ENCODE data around the gene KCNJ5.

Gene KCNJ5

GRCh38 chr11:128936606-128937251, 45.6 kb downstream of the KCNJ5 start:
- no peak for DNase-seq

DNA sequence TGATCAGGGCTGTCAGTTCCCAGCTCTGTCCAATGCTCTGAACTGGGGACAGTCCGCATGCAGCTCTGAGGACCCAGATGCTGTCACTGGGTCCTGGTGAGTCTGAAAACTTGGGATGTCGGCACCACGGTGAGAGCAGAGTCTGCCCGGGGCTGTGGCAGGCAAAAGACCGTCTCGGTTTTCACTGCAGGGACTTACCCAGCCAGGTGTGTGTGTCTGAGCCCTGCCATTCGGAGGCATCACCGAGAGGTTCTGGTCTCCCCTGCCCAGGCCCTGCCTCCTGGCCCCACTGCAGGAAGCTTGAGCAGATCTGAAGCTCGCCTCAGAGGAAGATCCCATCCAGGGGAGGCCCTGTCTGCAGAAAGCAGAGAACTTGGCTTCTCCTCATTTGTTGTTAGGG, 46.3 kb downstream of the KCNJ5 start:
- no peak for DNase-seq

- DNase-seq = no peak
Observed at GRCh38 chr11:128938156-128938885, 47.2 kb downstream of the KCNJ5 start.

DNA sequence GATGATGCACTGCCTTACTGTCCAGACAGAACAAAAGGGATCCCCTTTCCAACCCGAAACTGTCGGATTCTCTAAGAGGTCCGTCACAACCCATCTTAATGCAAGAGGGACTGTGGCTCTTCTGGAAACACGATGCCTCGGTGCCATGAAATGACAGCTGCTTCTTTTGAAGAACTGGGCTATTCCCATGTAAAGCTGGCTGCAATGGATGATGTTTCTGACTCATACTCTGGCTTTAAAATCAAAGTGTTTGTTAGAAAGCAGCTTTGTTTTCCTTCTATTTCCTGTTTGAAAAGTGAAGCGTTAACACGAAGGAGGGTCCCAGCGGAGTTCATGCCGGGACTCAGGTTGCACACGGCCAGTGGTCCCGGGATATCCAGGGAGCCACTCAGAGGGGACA, 48.4 kb downstream of the KCNJ5 start:
- DNase-seq = no peak

GRCh38 chr11:128940156-128940555, 49.0 kb downstream of the KCNJ5 start:
- no peak for DNase-seq

- no peak for DNase-seq
Observed at GRCh38 chr11:128940603-128941002, 49.4 kb downstream of the KCNJ5 start.

DNA sequence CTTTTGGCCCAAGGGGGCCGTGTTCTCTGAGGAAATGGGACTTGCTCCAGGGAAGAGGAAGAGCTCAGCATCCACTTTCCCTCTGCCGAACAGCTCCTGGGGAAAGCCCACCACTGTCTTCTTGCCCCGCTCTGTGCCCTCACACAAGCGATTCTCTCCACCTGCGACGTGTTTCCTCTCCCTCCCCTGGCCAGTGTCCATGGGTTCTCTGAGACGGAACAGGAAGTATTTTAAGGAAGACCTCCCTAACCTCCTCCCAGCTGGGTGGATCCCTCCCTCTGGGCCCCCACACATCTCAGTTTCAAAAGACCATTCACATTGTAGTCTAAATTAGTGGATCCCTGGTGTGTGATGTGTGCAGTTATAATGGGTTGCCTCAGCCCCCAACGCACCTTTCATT, 50.0 kb downstream of the KCNJ5 start:
- DNase-seq = no peak

- no peak for DNase-seq
Observed at GRCh38 chr11:128941573-128942271, 50.6 kb downstream of the KCNJ5 start.

DNA sequence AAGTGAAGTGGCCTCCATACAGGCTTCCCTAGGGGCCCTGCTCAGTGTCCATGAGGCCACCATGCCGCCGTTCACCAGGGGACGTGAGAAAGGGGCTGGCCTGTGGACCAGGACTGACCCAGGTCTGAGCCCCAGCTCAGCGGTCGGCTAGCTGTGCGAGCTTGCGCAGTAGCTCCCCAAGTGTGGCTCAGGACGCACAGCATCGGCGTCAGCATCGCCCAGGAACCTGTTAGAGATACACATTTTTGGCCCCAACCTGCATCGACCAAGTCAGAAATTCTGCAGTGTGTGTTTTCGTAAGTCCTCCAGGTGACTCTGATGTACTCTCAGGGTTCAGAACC, 51.1 kb downstream of the KCNJ5 start:
- no peak for DNase-seq

GRCh38 chr11:128942817-128943427, 51.8 kb downstream of the KCNJ5 start, which contains the start of gene TP53AIP1:
Gene TP53AIP1 (minus strand): TSS chr11:128942871. CDS start chr11:128937818, 5,053 bp downstream.
- DNase-seq = no peak

DNA sequence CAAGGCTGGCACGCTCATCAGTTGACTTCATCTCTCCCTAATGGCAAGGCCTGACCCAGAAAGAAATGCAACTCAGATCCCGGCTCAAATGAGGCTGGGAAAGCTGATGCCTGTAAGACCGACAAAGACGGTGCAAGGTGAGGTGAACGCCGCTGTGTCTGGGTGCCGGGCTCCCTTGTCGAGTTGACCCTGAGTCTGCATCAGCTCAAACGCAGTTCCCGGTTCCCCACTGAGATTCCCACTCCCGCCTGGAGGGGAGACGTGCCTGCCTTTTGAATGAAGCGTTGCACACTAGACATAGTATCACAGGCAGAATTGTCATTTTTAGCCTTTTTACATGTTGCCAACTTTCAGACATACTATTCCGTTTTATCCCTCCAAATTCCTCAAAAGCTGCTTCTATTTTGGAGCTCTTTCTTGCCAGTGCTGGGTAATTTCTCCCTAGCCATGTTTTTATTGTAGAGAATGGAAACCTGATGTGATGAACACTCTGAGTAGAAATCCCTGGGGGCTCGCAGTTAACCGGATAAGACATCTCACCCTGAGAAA, 52.3 kb downstream of the KCNJ5 start:
- DNase-seq = no peak

DNA sequence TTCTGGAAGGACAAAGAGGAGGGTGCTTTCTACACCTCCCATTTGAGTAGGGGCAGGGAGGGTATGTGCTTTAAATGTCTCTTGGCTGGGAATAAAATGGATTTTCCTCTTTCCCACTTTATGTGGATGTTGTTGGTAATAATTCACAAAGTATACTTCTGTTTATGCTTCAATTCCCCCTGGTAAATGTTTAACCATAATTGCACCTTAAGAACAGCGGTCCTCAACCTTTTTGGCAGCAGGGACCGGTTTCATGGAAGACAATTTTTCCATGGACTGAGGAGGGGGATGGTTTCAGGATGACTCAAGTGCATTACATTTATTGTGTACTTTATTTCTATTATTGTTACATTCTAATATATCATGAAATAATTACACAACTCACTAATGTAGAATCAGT, 55.5 kb downstream of the KCNJ5 start:
- no peak for DNase-seq

- DNase-seq = no peak
Observed at GRCh38 chr11:128947773-128948172, 56.6 kb downstream of the KCNJ5 start.

GRCh38 chr11:128948583-128948982, 57.4 kb downstream of the KCNJ5 start:
- DNase-seq = no peak

GRCh38 chr11:128949791-128950454, 58.8 kb downstream of the KCNJ5 start:
- no peak for DNase-seq

GRCh38 chr11:128953151-128953550, 62.0 kb downstream of the KCNJ5 start:
- no peak for DNase-seq

DNA sequence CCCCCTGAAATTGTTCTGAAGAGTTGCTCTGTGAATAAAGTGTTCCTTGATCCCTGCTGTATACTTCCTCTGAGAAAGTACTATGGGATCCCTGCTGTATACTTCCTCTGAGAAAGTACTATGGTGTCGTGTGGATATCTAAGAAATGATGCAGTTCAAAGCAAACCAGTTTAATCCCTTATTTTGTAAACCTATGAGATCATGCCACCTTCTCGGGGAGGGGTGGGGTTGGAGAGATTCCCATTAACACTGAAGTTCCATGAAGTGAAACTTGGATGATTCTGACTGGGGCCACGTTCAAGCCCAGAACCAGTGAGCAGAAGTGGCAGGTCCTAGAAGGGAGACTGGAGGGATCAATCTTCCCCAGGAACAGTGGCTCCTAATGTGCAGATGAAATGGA, 64.5 kb downstream of the KCNJ5 start:
- DNase-seq = no peak

DNA sequence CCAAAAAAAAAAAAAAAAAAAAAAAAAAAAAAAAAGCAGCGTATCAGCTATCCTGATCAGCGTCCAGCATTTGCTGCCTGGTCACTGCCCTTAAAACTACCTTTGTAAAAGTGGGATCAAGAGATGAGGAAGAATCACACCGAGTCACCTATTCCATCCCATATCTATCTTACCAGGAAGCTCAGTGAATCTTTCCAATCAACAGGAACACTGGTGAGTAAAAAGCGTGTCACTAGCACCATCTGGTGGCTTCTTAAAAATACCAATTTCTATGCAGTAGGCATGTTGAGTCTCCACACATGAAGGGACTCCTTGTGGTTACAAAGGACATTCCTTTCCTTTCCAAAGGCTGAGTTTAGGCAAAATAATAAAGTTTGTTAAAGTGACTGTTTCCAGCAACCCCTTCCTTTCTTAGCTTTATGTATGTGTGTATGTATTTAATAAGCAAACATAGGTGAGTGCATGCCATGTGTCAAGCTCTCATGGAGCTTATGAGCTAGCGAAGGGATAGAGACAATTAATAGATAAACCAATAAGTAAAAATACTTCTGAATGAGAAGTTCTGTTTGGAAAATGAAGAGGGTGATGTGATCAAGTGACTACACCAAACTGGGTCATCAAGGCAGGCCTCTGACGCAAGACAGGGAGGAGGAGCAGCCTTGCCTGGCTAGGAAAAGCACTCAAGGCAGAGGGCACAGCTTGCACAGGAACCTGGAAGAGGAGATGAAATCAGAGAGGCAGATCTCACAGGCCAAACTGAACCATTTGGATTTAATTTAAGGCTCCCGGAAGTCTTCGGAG, 65.4 kb downstream of the KCNJ5 start:
- DNase-seq = no peak

DNA sequence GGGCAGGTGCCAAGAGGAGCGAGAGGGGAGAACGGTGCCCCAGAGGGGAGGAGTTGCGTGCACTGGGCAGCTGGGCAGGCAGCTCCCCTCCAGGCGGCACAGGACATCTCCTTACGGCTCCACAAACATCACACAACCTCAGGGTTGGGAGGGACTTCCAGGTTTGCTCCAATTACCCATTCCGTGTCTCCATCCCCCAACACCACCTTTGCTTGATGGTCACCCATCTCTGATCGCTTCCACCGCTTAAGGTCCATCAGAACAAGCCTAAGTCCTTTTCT, 66.0 kb downstream of the KCNJ5 start:
- no peak for DNase-seq

DNA sequence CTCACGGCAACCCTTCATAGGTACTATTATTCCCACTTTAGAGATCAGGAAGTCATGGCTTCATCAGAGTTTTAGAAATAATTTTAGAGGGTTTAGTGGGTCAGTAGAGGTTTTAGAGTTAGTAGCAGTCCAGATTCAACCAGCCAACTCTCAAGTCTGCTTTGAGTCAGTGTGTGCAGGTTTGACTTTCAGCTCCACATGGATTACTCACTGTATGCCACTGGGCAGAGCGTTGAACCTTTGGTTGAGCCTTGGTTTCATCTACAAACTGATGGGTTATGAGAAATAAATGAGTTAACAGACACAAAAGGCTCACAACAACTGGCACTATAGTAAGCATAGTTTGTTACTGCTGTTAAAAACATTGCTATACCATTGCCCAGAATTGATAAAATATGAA, 70.5 kb downstream of the KCNJ5 start:
- DNase-seq = no peak

DNA sequence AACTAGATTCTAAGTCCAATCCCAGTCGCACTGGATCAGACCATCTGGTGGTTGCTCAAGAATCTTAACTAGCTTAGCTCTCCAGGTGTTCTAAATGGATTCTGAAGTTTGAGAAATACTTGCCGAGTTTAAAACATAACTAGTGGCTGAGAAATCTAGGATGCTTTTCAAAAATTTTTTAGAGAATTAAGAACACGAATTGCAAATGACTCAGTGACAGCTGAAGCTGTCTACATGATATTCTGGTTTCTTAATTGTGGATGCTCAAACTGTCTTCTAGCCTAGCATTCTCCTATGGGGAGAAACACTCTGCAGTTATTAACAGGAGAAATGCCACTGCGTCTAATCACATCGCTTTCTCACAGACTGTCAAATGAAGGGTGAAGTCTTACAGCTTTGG, 71.7 kb downstream of the KCNJ5 start:
- DNase-seq = no peak

DNA sequence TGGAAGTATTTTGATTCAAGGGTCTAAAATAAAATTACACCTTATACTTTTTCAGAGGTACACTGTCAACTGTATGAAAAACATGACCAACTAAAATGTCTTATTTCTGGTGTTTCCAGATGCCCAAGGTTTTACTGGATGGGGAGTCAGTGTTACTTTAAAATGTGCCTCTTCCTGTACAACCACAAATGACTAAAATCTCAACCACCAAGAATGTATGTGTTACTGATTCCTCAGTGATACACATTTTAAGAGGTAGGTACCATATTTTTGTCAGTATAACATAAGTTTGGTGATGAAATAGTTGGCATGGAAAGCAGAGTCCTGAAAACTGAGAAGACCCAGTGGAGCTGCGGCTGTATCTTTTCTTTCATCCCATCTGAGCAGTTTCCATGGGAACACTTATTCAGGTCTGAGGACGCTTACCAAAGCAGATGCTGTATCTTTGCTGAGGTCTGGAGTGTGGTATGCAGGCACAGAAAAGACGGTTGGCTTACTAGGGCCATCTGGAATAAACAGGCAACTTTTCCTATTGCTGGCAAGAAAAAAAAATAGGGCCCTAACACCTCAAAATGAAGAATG, 72.7 kb downstream of the KCNJ5 start:
- DNase-seq = no peak

Data from stimulated activated CD8-positive, alpha-beta memory T cell treated with anti-CD3 and anti-CD28 coated beads, Interleukin-4, amount 100 ng/mL, for 48 hours (primary cell).